GM19238 (cell line): ENCODE measurements around the gene CCNI2.
"Not testable (repeated sequence)": the region's sequence is repeated elsewhere in the genome, so short reads cannot be mapped to it uniquely, and the experiment has no call there.

Experiments
- DNase-seq: peaks from one replicate; pipeline ENCODE4 v3.0.0; 2011; ENCODE audit warnings: low spot score; ENCODE audit not compliant: insufficient read length

The CCNI2 gene

GRCh38 chr5:132780577-132780976, 33.4 kb downstream of the CCNI2 start:
- no peak for DNase-seq

- no peak for DNase-seq
Measured at GRCh38 chr5:132781029-132781428, 33.8 kb downstream of the CCNI2 start.

- no peak for DNase-seq
Measured at GRCh38 chr5:132782101-132782500, 34.9 kb downstream of the CCNI2 start.

- no peak for DNase-seq
Measured at GRCh38 chr5:132785365-132785764, 38.1 kb downstream of the CCNI2 start.

GRCh38 chr5:132785864-132786263, 38.6 kb downstream of the CCNI2 start:
- no peak for DNase-seq

- DNase-seq, result no peak
Measured at GRCh38 chr5:132787076-132787475, 39.9 kb downstream of the CCNI2 start.

GRCh38 chr5:132788508-132788907, 41.3 kb downstream of the CCNI2 start:
- no peak for DNase-seq

- no peak for DNase-seq
Measured at GRCh38 chr5:132788990-132789886, 42.0 kb downstream of the CCNI2 start.

- DNase-seq, result no peak
Measured at GRCh38 chr5:132790201-132790865, 43.1 kb downstream of the CCNI2 start.

- DNase-seq, result no peak
Measured at GRCh38 chr5:132791026-132791425, 43.8 kb downstream of the CCNI2 start.

GRCh38 chr5:132797651-132798050, 50.4 kb downstream of the CCNI2 start:
- no peak for DNase-seq

GRCh38 chr5:132799392-132799791, 52.2 kb downstream of the CCNI2 start:
- no peak for DNase-seq

GRCh38 chr5:132800545-132800944, 53.3 kb downstream of the CCNI2 start:
- no peak for DNase-seq

- DNase-seq, result no peak
Measured at GRCh38 chr5:132802044-132802684, 54.9 kb downstream of the CCNI2 start.

GRCh38 chr5:132802685-132803066, 55.5 kb downstream of the CCNI2 start:
- not testable (repeated sequence) for DNase-seq
